HEK293 (cell line): ENCODE data around the gene CACNA1C.

ENCODE experiments used
- CTCF ChIA-PET: fragments of 350-600 bp; formaldehyde crosslinking; extraction: SDS; loops from one replicate; lab custom pipeline; 2021; ENCODE audit warnings: antibody characterized with exemption; lab: Yijun Ruan, JAX
- POLR2A ChIA-PET: fragments of 300-600 bp; formaldehyde crosslinking; extraction: SDS; loops from one replicate; lab custom pipeline; 2020; ENCODE audit warnings: antibody characterized with exemption, inconsistent platforms; lab: Yijun Ruan, JAX
- H3K27ac ChIP-seq: fragments of 200-500 bp; sonication (Bioruptor generic); 2 replicates; pipeline ENCODE4 v1.5.1; 2014; ENCODE audit warnings: low read depth, low read length, control low read depth, inconsistent platforms; ENCODE audit errors: extremely low read depth
- H3K36me3 ChIP-seq, 2 experiments: fragments of 200-500 bp in 1 of 2; sonication (Bioruptor generic) in 1 of 2; 1 replicate in 1 of 2; 2 replicates in 1 of 2; pipeline ENCODE4 v1.5.1; 2014 to 2017; ENCODE audit warnings: inconsistent platforms in 2 of 2, low read length in 2 of 2; ENCODE audit not compliant: control insufficient read depth in 2 of 2, insufficient read depth in 1 of 2
- H3K4me1 ChIP-seq: fragments of 200-500 bp; sonication (Bioruptor generic); 2 replicates; pipeline ENCODE4 v1.5.1; 2014; ENCODE audit warnings: mild to moderate bottlenecking, low read length, inconsistent platforms; ENCODE audit not compliant: control insufficient read depth, insufficient read depth
- H3K4me3 ChIP-seq: 2 replicates; pipeline ENCODE4 v1.5.1; 2011; ENCODE audit warnings: low read depth, mild to moderate bottlenecking, control low read depth, low read length, moderate library complexity
- H3K9me3 ChIP-seq: fragments of 200-500 bp; sonication (Bioruptor generic); 2 replicates; pipeline ENCODE4 v1.5.1; 2014; ENCODE audit warnings: low read depth, low read length, inconsistent platforms; ENCODE audit not compliant: control insufficient read depth, insufficient read depth
- BCL11A ChIP-seq: fragments of 450-650 bp; formaldehyde crosslinking; IDR thresholded peaks from 2 replicates; pipeline ENCODE4 v1.5.1; 2016; ENCODE audit warnings: low read depth, missing biosample characterization, missing genetic modification characterization
- GLIS2 ChIP-seq: fragments of 450-650 bp; formaldehyde crosslinking; IDR thresholded peaks from 2 replicates; pipeline ENCODE4 v1.5.1; 2016; ENCODE audit warnings: missing biosample characterization, missing genetic modification characterization
- PBX3 ChIP-seq: sonication (generic); formaldehyde crosslinking; IDR thresholded peaks from 2 replicates; pipeline ENCODE4 v1.8.1; 2022; ENCODE audit warnings: mild to moderate bottlenecking, moderate library complexity, missing genetic modification reagents
- PRDM1 ChIP-seq: fragments of 450-650 bp; formaldehyde crosslinking; IDR thresholded peaks from 2 replicates; pipeline ENCODE4; 2016; ENCODE audit warnings: missing biosample characterization, missing genetic modification characterization
- REST ChIP-seq: fragments of 450-650 bp; formaldehyde crosslinking; IDR thresholded peaks from 2 replicates; pipeline ENCODE4 v1.5.1; 2016; ENCODE audit warnings: missing biosample characterization, missing genetic modification characterization
- TCF7L2 ChIP-seq: IDR thresholded peaks from 2 replicates; pipeline ENCODE4 v1.6.1; 2011; ENCODE audit warnings: low read depth, mild to moderate bottlenecking, inconsistent platforms, low read length, moderate library complexity, borderline replicate concordance
- ZBTB17 ChIP-seq: fragments of 450-650 bp; formaldehyde crosslinking; IDR thresholded peaks from 2 replicates; pipeline ENCODE4 v1.5.1; 2016; ENCODE audit warnings: missing biosample characterization, missing genetic modification characterization
- ZBTB26 ChIP-seq: fragments of 450-650 bp; formaldehyde crosslinking; optimal IDR thresholded peaks from 2 replicates; pipeline ENCODE3; 2016; ENCODE audit warnings: missing biosample characterization, mild to moderate bottlenecking, missing genetic modification characterization
- ZBTB8A ChIP-seq: fragments of 450-650 bp; formaldehyde crosslinking; IDR thresholded peaks from 2 replicates; pipeline ENCODE4 v1.5.1; 2016; ENCODE audit warnings: missing biosample characterization, missing genetic modification characterization
- ZFP69B ChIP-seq: fragments of 450-650 bp; formaldehyde crosslinking; IDR thresholded peaks from 2 replicates; pipeline ENCODE4 v1.5.1; 2016; ENCODE audit warnings: missing biosample characterization, missing genetic modification characterization
- ZNF146 ChIP-seq: fragments of 450-650 bp; formaldehyde crosslinking; IDR thresholded peaks from 2 replicates; pipeline ENCODE4 v1.5.1; 2016; ENCODE audit warnings: missing biosample characterization, missing genetic modification characterization
- ZNF518A ChIP-seq: fragments of 450-650 bp; formaldehyde crosslinking; conservative IDR thresholded peaks from 2 replicates; pipeline ENCODE4 v1.5.1; 2016; ENCODE audit warnings: low read depth, missing biosample characterization, missing genetic modification characterization
- ZNF521 ChIP-seq: fragments of 450-650 bp; formaldehyde crosslinking; IDR thresholded peaks from 2 replicates; pipeline ENCODE4 v1.5.1; 2017; ENCODE audit warnings: missing biosample characterization, mild to moderate bottlenecking, missing genetic modification characterization
- ZNF558 ChIP-seq: fragments of 450-650 bp; formaldehyde crosslinking; IDR thresholded peaks from 2 replicates; pipeline ENCODE4 v1.5.1; 2016; ENCODE audit warnings: missing biosample characterization, missing genetic modification characterization
- ZNF585B ChIP-seq: fragments of 450-650 bp; formaldehyde crosslinking; IDR thresholded peaks from 2 replicates; pipeline ENCODE4 v1.5.1; 2016; ENCODE audit warnings: missing biosample characterization, missing genetic modification characterization
- ZNF747 ChIP-seq: fragments of 450-650 bp; formaldehyde crosslinking; IDR thresholded peaks from 2 replicates; pipeline ENCODE4 v1.5.1; 2016; ENCODE audit warnings: missing biosample characterization, missing genetic modification characterization
- ZNF791 ChIP-seq: fragments of 450-650 bp; formaldehyde crosslinking; IDR thresholded peaks from 2 replicates; pipeline ENCODE4 v1.5.1; 2016; ENCODE audit warnings: missing biosample characterization, missing genetic modification characterization
- ZSCAN30 ChIP-seq: fragments of 450-650 bp; IDR thresholded peaks from 2 replicates; pipeline ENCODE4 v1.5.1; 2018; ENCODE audit warnings: missing biosample characterization, mild to moderate bottlenecking, missing genetic modification characterization, moderate library complexity

CACNA1C gene

DNA sequence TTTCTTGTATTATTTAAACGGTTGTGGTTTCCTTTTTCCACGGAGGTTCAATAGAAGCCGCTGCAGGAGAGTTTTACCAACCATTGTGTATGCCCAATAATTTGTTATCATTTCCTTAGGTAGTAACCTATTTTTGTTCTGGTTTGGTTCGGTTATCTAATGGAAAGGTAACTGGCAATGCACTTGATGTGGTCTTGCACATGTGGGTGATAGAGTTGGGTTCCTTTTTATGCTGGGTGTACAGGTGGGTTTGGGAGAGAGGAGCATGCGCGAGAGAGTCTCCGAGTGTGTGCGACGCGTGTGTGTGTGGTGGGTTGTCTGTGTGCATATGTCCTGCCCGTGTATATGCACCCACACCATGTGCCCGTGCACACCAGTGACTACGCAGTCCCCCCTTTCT lies 639.3 kb downstream of the CACNA1C start (continued):
- no peak for TF ChIP-seq ZNF521 (tag by site-specific recombination)
- TF ChIP-seq ZSCAN30 (tag by site-specific recombination) = no peak
- TF ChIP-seq ZNF585B (tag by site-specific recombination) = no peak
- TF ChIP-seq TCF7L2 = no peak
- TF ChIP-seq ZNF558 (tag by site-specific recombination) = no peak

- CTCF ChIA-PET = interaction anchor here (0.7 to 1.9 kb wide), 3 partner anchors 11 to 116 kb away, joined by 3 to 7 read pairs (median 5); no protein-coding TSS in a partner anchor
- 0 out of 2 replicates have a peak, but pooled peaks have one; percentile 16 for TF ChIP-seq PRDM1 (tag by site-specific recombination)
- no peak for TF ChIP-seq ZBTB8A (tag by site-specific recombination)
- TF ChIP-seq ZNF518A (tag by site-specific recombination) = no peak
- H3K36me3 ChIP-seq = no peaks in the 10 kb centered on the region
- H3K27ac ChIP-seq = no peak overlapping the region
- H3K4me1 ChIP-seq = no peaks in the 10 kb centered on the region; the same call in 1 of the 2 replicates
- H3K4me3 ChIP-seq = no peak overlapping the region
- H3K9me3 ChIP-seq = no peaks in the 10 kb centered on the region
- POLR2A ChIA-PET = no interaction called here
These were observed 640.6 kb downstream of the CACNA1C start for GRCh38 chr12:2693244-2693860.

- H3K27ac ChIP-seq = no peak overlapping the region
- TF ChIP-seq ZNF791 (tag by site-specific recombination) (no peak), ZBTB26 (tag by site-specific recombination) (no peak), ZNF146 (tag by site-specific recombination) (no peak)
- no peaks in the 10 kb centered on the region for H3K36me3 ChIP-seq
- POLR2A ChIA-PET = no interaction called here
- no peak overlapping the region for H3K4me3 ChIP-seq
- CTCF ChIA-PET = interaction anchor here (0.7 to 1.9 kb wide), 2 partner anchors 12 to 117 kb away, joined by 5 to 7 read pairs; no protein-coding TSS in a partner anchor
- H3K9me3 ChIP-seq = no peaks in the 10 kb centered on the region; the same call in 1 of the 2 replicates
- no peaks in the 10 kb centered on the region; the same call in 1 of the 2 replicates for H3K4me1 ChIP-seq
These were observed 641.3 kb downstream of the CACNA1C start for GRCh38 chr12:2693980-2694610.

DNA sequence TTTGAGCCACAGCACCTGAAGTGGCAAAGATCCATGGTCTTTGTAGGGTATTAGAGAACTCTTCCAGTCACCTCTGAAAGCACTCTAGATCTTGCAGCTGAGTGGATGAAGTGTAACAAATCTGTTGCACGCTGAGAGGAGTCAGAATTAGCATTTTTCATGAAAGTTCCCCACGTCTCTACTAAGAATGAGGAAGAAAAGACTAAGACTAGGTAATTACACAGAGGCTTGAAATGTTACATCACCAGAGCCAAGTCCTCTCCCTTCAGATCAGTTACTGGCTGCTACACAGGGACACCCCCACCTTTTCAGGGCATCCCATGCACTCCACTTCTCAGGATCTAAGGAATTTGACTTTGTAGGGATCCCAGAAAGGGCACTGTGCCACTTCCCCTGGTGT lies 643.3 kb downstream of the CACNA1C start:
- Histone ChIP-seq H3K27ac (no peak overlapping the region), H3K36me3 (no peaks in the 10 kb centered on the region), H3K4me1 (no peaks in the 10 kb centered on the region; the same call in 1 of the 2 replicates), H3K9me3 (no peaks in the 10 kb centered on the region; the same call in 1 of the 2 replicates), H3K4me3 (no peak overlapping the region)
- POLR2A ChIA-PET = no interaction called here
- CTCF ChIA-PET = no interaction called here
- no peak for TF ChIP-seq BCL11A (tag by site-specific recombination)
- no peak for TF ChIP-seq ZBTB17 (tag by site-specific recombination)
- no peak for TF ChIP-seq GLIS2 (tag by site-specific recombination)
- no peak for TF ChIP-seq PBX3
- TF ChIP-seq ZNF747 (tag by site-specific recombination) = no peak
- TF ChIP-seq REST (tag by site-specific recombination) = no peak
- no peak for TF ChIP-seq ZFP69B
